ENCODE measurements around the gene MSH3. TPM values are rescaled to one million over a fixed set of nuclear protein-coding genes. Genes with fewer than 3 reads are reported as not detected.

MSH3 gene
- total RNA-seq, 3 donors from 2014 or later (not counting 1 experiment from before 2014, with no cell fraction given): 11.6 to 17.1 (median 15.5) TPM

GRCh38 chr5:80665057-80665456 lies 10.6 kb downstream of the MSH3 start:
- no peak for TF ChIP-seq CTCF (IDR thresholded peaks at IDR 0.05)
- H3K36me3 Mint-ChIP-seq: peaks cover 31% of the 10 kb centered on the region
- H3K4me3 Mint-ChIP-seq: no peak overlapping the region
- DNase-seq (no peak), ATAC-seq (no peak)
- no peaks in the 10 kb centered on the region for H3K27me3 Mint-ChIP-seq (ENCODE audit: low read depth in 2 of 2)
- H3K27me3 ChIP-seq (ENCODE audit: control insufficient read depth, insufficient read depth, low read length): no peaks in the 10 kb centered on the region
- no peaks in the 10 kb centered on the region for H3K9me3 Mint-ChIP-seq
- H3K4me1 ChIP-seq (ENCODE audit: control insufficient read depth, insufficient read depth, low read length): peaks cover 3% of the 10 kb centered on the region
- H3K27ac Mint-ChIP-seq: no peak overlapping the region
- WGBS (ENCODE audit: insufficient coverage): 99% methylated on average over 4 of the region's 4 CpGs
- no peaks in the 10 kb centered on the region for H3K9me3 ChIP-seq (ENCODE audit: control insufficient read depth, insufficient read depth, low read length)
- H3K4me3 ChIP-seq (ENCODE audit: low read length): no peak overlapping the region
- peaks cover 58% of the 10 kb centered on the region for H3K36me3 ChIP-seq (ENCODE audit: control insufficient read depth, insufficient read depth, low read length)
- H3K27ac ChIP-seq (ENCODE audit: low read length): no peak overlapping the region
- intact Hi-C loops (cut with micrococcal nuclease): no loop called here
- H3K4me1 Mint-ChIP-seq: peaks cover 0 to 5% of the 10 kb centered on the region in 2 donors

GRCh38 chr5:80667384-80667783 lies 12.9 kb downstream of the MSH3 start:
- Mint-ChIP-seq H3K4me3 (no peak overlapping the region), H3K4me1 (no peaks in the 10 kb centered on the region), H3K36me3 (peaks cover 18% of the 10 kb centered on the region), H3K9me3 (no peaks in the 10 kb centered on the region), H3K27me3 (ENCODE audit: low read depth in 2 of 2) (no peaks in the 10 kb centered on the region), H3K27ac (no peak overlapping the region)
- TF ChIP-seq CTCF (IDR thresholded peaks at IDR 0.05): no peak
- no peaks in the 10 kb centered on the region for H3K9me3 ChIP-seq (ENCODE audit: control insufficient read depth, insufficient read depth, low read length)
- ATAC-seq: no peak
- peaks cover 47% of the 10 kb centered on the region for H3K36me3 ChIP-seq (ENCODE audit: control insufficient read depth, insufficient read depth, low read length)
- DNase-seq: no peak
- 94% methylated on average over 8 of the region's 8 CpGs for WGBS (ENCODE audit: insufficient coverage)
- intact Hi-C loops (cut with micrococcal nuclease): no loop called here
- H3K27me3 ChIP-seq (ENCODE audit: control insufficient read depth, insufficient read depth, low read length): no peaks in the 10 kb centered on the region
- peaks cover 3% of the 10 kb centered on the region for H3K4me1 ChIP-seq (ENCODE audit: control insufficient read depth, insufficient read depth, low read length)
- H3K4me3 ChIP-seq (ENCODE audit: low read length): no peak overlapping the region
- H3K27ac ChIP-seq (ENCODE audit: low read length): no peak overlapping the region

GRCh38 chr5:80668016-80668969 lies 13.8 kb downstream of the MSH3 start:
- intact Hi-C loops (cut with micrococcal nuclease): no loop called here
- no peak for DNase-seq

More at GRCh38 chr5:80668016-80668969, 13.8 kb downstream of the MSH3 start:
- WGBS (ENCODE audit: insufficient coverage): 79% methylated on average over 16 of the region's 16 CpGs
- no peaks in the 10 kb centered on the region for H3K27me3 ChIP-seq (ENCODE audit: control insufficient read depth, insufficient read depth, low read length)
- Mint-ChIP-seq H3K36me3 (peaks cover 24% of the 10 kb centered on the region), H3K27ac (no peak overlapping the region), H3K9me3 (no peaks in the 10 kb centered on the region), H3K4me3 (no peak overlapping the region), H3K4me1 (no peaks in the 10 kb centered on the region), H3K27me3 (ENCODE audit: low read depth in 2 of 2) (no peaks in the 10 kb centered on the region)
- H3K36me3 ChIP-seq (ENCODE audit: control insufficient read depth, insufficient read depth, low read length): peaks cover 55% of the 10 kb centered on the region
- H3K27ac ChIP-seq (ENCODE audit: low read length): no peak overlapping the region
- H3K4me1 ChIP-seq (ENCODE audit: control insufficient read depth, insufficient read depth, low read length): peaks cover 3% of the 10 kb centered on the region
- no peaks in the 10 kb centered on the region for H3K9me3 ChIP-seq (ENCODE audit: control insufficient read depth, insufficient read depth, low read length)
- no peak overlapping the region for H3K4me3 ChIP-seq (ENCODE audit: low read length)
- TF ChIP-seq CTCF (IDR thresholded peaks at IDR 0.05): no peak
- no peak for ATAC-seq

Data from natural killer cell (primary cell).